DOHH2 (cell line): ENCODE results near the gene GPX4.

Experiments used
- H3F3A ChIP-seq: fragments of 200-600 bp; sonication (generic), shearing (Covaris generic); 2 replicates; pipeline ENCODE4 v1.6.0; 2016; ENCODE audit warnings: antibody characterized with exemption, mild to moderate bottlenecking; ENCODE audit not compliant: control insufficient read depth, insufficient read depth
- H3K27ac ChIP-seq: fragments of 200-600 bp; sonication (generic); 2 replicates; pipeline ENCODE4 v1.5.1; 2014; ENCODE audit warnings: low read depth, mild to moderate bottlenecking, low read length, moderate library complexity
- H3K27me3 ChIP-seq: fragments of 200-600 bp; sonication (generic); 2 replicates; pipeline ENCODE4 v1.6.1; 2014; ENCODE audit warnings: mild to moderate bottlenecking, low read length, mixed read lengths; ENCODE audit not compliant: control insufficient read depth
- H3K36me3 ChIP-seq: fragments of 200-600 bp; sonication (generic); 2 replicates; pipeline ENCODE4 v1.6.1; 2014; ENCODE audit warnings: mild to moderate bottlenecking, low read length, moderate library complexity, mixed read lengths; ENCODE audit not compliant: control insufficient read depth
- H3K4me1 ChIP-seq: fragments of 200-600 bp; sonication (generic); 2 replicates; pipeline ENCODE4 v1.6.1; 2014; ENCODE audit warnings: mild to moderate bottlenecking, low read length, mixed read lengths; ENCODE audit not compliant: control insufficient read depth
- H3K4me2 ChIP-seq: fragments of 200-600 bp; sonication (generic); 2 replicates; pipeline ENCODE4 v1.6.0; 2014; ENCODE audit warnings: mild to moderate bottlenecking, low read length, moderate library complexity
- H3K4me3 ChIP-seq: fragments of 200-600 bp; sonication (generic); 2 replicates; pipeline ENCODE4 v1.5.1; 2014; ENCODE audit warnings: mild to moderate bottlenecking, low read length, mixed read lengths
- H3K79me2 ChIP-seq: fragments of 200-600 bp; sonication (generic); 2 replicates; pipeline ENCODE4 v1.6.1; 2014; ENCODE audit warnings: mild to moderate bottlenecking, low read length, mixed read lengths; ENCODE audit not compliant: control insufficient read depth
- H3K9me2 ChIP-seq: fragments of 200-600 bp; sonication (generic); replicated peaks from 2 replicates; pipeline ENCODE4 v1.6.1; 2014; ENCODE audit warnings: mild to moderate bottlenecking, low read length, mixed read lengths; ENCODE audit not compliant: control insufficient read depth
- H3K9me3 ChIP-seq: fragments of 200-600 bp; sonication (generic); 2 replicates; pipeline ENCODE4 v1.6.1; 2014; ENCODE audit warnings: antibody characterized with exemption, low read length, mixed read lengths; ENCODE audit not compliant: control insufficient read depth, insufficient read depth
- H4K20me1 ChIP-seq: fragments of 200-600 bp; sonication (generic); 2 replicates; pipeline ENCODE4 v1.6.0; 2014; ENCODE audit warnings: low read depth, mild to moderate bottlenecking, antibody characterized with exemption, low read length, moderate library complexity; ENCODE audit not compliant: control insufficient read depth, insufficient read depth
- CTCF ChIP-seq: fragments of 200-600 bp; sonication (generic); IDR thresholded peaks from one replicate; pipeline ENCODE4 v1.5.1; 2014; ENCODE audit warnings: antibody characterized with exemption, mild to moderate bottlenecking, low read depth, low read length; ENCODE audit not compliant: poor library complexity, severe bottlenecking
- EZH2phosphoT487 ChIP-seq: fragments of 200-600 bp; sonication (generic); IDR thresholded peaks from 2 replicates; pipeline ENCODE4 v1.6.1; 2017; ENCODE audit warnings: borderline replicate concordance, mild to moderate bottlenecking, antibody characterized with exemption, low read length, moderate library complexity, mixed read lengths

The GPX4 gene

GRCh38 chr19:1080360-1081161 is 23.2 kb upstream of the GPX4 start:
- TF ChIP-seq EZH2phosphoT487, result no peak
- TF ChIP-seq CTCF, result no peak

GRCh38 chr19:1081301-1082164 is 22.3 kb upstream of the GPX4 start:
- H3K4me1 ChIP-seq, result peaks cover 30% of the 10 kb centered on the region
- no peaks in the 10 kb centered on the region for H3K27me3 ChIP-seq
- no peak overlapping the region for H3K27ac ChIP-seq
- peaks cover 3% of the 10 kb centered on the region for H3F3A ChIP-seq
- no peak overlapping the region for H3K4me3 ChIP-seq
- TF ChIP-seq CTCF, result no peak
- H3K36me3 ChIP-seq, result peaks cover 79% of the 10 kb centered on the region
- H3K79me2 ChIP-seq, result peaks cover 13% of the 10 kb centered on the region
- no peak overlapping the region; the same call in 1 of the 2 replicates for H3K4me2 ChIP-seq
- H4K20me1 ChIP-seq, result peaks cover 4% of the 10 kb centered on the region; the same call in 1 of the 2 replicates
- no peaks in the 10 kb centered on the region for H3K9me3 ChIP-seq
- H3K9me2 ChIP-seq, result no peaks in the 10 kb centered on the region

More at GRCh38 chr19:1080360-1081161, 23.2 kb upstream of the GPX4 start:
- Histone ChIP-seq H3K36me3 (peaks cover 79% of the 10 kb centered on the region), H3K27me3 (no peaks in the 10 kb centered on the region), H3K27ac (no peak overlapping the region), H3K9me3 (no peaks in the 10 kb centered on the region), H3K9me2 (no peaks in the 10 kb centered on the region), H3K79me2 (peaks cover 19% of the 10 kb centered on the region), H3K4me3 (no peak overlapping the region), H3F3A (peaks cover 13% of the 10 kb centered on the region), H3K4me1 (peaks cover 39% of the 10 kb centered on the region), H4K20me1 (peaks cover 4% of the 10 kb centered on the region; the same call in 1 of the 2 replicates), H3K4me2 (no peak overlapping the region)

GRCh38 chr19:1082165-1082927 is 21.4 kb upstream of the GPX4 start:
- Histone ChIP-seq H3K4me3 (no peak overlapping the region), H3K79me2 (peaks cover 12% of the 10 kb centered on the region), H3K9me2 (no peaks in the 10 kb centered on the region), H3K27ac (no peak overlapping the region), H3K27me3 (no peaks in the 10 kb centered on the region), H3F3A (peaks cover 1% of the 10 kb centered on the region), H3K4me1 (peaks cover 29% of the 10 kb centered on the region), H3K36me3 (peaks cover 83% of the 10 kb centered on the region), H3K9me3 (no peaks in the 10 kb centered on the region), H3K4me2 (peak overlapping the region; percentile 20; the same call in 1 of the 2 replicates), H4K20me1 (peaks cover 4% of the 10 kb centered on the region; the same call in 1 of the 2 replicates)
- TF ChIP-seq EZH2phosphoT487 (no peak), CTCF (no peak)
